Neural cell (in vitro differentiated cells): ENCODE measurements around the gene CTNNA2.

ENCODE experiments used
- CTCF ChIP-seq: fragments of 450-650 bp; IDR thresholded peaks from 2 replicates; pipeline ENCODE4 v1.5.1; 2014; ENCODE audit warnings: antibody characterized with exemption, mild to moderate bottlenecking, moderate library complexity; ENCODE audit not compliant: poor library complexity, severe bottlenecking
- EP300 ChIP-seq: fragments of 450-650 bp; conservative IDR thresholded peaks from 2 replicates; pipeline ENCODE4 v1.6.1; 2014; ENCODE audit warnings: antibody characterized with exemption, mild to moderate bottlenecking, moderate library complexity; ENCODE audit not compliant: poor library complexity, severe bottlenecking
- EZH2 ChIP-seq: fragments of 200-600, 300-800 bp; shearing (Covaris generic), sonication (generic); IDR thresholded peaks from 2 replicates; pipeline ENCODE4 v1.6.1; 2014; ENCODE audit warnings: antibody characterized with exemption, low read length, borderline replicate concordance, mild to moderate bottlenecking; ENCODE audit not compliant: insufficient read depth, poor library complexity, severe bottlenecking
- MXI1 ChIP-seq: fragments of 450-650 bp; conservative IDR thresholded peaks from 2 replicates; pipeline ENCODE4 v1.6.1; 2014; ENCODE audit warnings: antibody characterized with exemption, mild to moderate bottlenecking; ENCODE audit not compliant: poor library complexity, severe bottlenecking
- POLR2AphosphoS5 ChIP-seq: IDR thresholded peaks from 2 replicates; pipeline ENCODE4 v1.6.1; 2012
- RAD21 ChIP-seq: fragments of 450-650 bp; conservative IDR thresholded peaks from 2 replicates; pipeline ENCODE4 v1.6.1; 2014; ENCODE audit warnings: antibody characterized with exemption, mild to moderate bottlenecking, moderate library complexity
- TF ChIP-seq, protein P1 (sequence below): IDR thresholded peaks from 2 replicates; pipeline ENCODE4 v1.6.1; 2012; ENCODE audit warnings: borderline replicate concordance

DNA sequence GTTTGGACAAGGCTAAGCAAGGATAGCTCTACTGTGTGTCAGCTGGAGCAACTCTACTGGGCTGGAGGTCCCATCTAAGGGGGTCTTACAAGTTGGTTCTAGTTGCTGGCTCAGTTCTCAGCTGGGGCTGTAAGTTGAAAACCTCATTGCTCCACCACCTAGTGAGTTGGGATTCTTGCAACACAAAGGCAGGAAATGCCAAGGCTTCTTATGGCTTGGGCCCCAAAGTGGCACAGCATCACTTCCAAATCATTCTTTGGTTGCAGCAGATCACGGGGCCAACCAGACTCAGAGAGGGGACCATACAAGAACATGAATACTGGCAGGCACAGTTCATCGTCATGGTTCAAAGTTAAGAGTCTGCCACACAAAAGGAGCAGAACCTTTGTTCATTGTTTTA, 459.0 kb downstream of the CTNNA2 start:
- TF ChIP-seq CTCF (no peak), EZH2 (no peak), MXI1 (no peak), EP300 (no peak), POLR2AphosphoS5 (no peak), RAD21 (no peak)
- TF ChIP-seq, protein P1, sequence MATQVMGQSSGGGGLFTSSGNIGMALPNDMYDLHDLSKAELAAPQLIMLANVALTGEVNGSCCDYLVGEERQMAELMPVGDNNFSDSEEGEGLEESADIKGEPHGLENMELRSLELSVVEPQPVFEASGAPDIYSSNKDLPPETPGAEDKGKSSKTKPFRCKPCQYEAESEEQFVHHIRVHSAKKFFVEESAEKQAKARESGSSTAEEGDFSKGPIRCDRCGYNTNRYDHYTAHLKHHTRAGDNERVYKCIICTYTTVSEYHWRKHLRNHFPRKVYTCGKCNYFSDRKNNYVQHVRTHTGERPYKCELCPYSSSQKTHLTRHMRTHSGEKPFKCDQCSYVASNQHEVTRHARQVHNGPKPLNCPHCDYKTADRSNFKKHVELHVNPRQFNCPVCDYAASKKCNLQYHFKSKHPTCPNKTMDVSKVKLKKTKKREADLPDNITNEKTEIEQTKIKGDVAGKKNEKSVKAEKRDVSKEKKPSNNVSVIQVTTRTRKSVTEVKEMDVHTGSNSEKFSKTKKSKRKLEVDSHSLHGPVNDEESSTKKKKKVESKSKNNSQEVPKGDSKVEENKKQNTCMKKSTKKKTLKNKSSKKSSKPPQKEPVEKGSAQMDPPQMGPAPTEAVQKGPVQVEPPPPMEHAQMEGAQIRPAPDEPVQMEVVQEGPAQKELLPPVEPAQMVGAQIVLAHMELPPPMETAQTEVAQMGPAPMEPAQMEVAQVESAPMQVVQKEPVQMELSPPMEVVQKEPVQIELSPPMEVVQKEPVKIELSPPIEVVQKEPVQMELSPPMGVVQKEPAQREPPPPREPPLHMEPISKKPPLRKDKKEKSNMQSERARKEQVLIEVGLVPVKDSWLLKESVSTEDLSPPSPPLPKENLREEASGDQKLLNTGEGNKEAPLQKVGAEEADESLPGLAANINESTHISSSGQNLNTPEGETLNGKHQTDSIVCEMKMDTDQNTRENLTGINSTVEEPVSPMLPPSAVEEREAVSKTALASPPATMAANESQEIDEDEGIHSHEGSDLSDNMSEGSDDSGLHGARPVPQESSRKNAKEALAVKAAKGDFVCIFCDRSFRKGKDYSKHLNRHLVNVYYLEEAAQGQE: no peak
